Esophagus muscularis mucosa (tissue), 4 donors: ENCODE data around the gene CH25H.

Experiments
- EP300 ChIP-seq: sonication (generic); formaldehyde crosslinking; IDR thresholded peaks from one replicate; pipeline ENCODE4 v1.6.1; 2017; ENCODE audit warnings: antibody characterized with exemption
- POLR2A ChIP-seq: fragments of 450-650 bp; IDR thresholded peaks from one replicate; pipeline ENCODE4 v1.6.1; 2017; ENCODE audit warnings: antibody characterized with exemption, moderate library complexity, mild to moderate bottlenecking, low read depth
- TF ChIP-seq, protein P1 (sequence below), 3 experiments: fragments of 200-600 bp in 2 of 3; fragments of 450-650 bp in 1 of 3; sonication (generic) in 2 of 3; IDR thresholded peaks; one replicate each; pipeline ENCODE4 v1.5.1; 2017 to 2019; ENCODE audit warnings: antibody characterized with exemption in 3 of 3, mild to moderate bottlenecking in 2 of 3, moderate library complexity in 1 of 3

GRCh38 chr10:89189211-89189734 lies 17.8 kb downstream of the CH25H start:
- TF ChIP-seq, protein P1, sequence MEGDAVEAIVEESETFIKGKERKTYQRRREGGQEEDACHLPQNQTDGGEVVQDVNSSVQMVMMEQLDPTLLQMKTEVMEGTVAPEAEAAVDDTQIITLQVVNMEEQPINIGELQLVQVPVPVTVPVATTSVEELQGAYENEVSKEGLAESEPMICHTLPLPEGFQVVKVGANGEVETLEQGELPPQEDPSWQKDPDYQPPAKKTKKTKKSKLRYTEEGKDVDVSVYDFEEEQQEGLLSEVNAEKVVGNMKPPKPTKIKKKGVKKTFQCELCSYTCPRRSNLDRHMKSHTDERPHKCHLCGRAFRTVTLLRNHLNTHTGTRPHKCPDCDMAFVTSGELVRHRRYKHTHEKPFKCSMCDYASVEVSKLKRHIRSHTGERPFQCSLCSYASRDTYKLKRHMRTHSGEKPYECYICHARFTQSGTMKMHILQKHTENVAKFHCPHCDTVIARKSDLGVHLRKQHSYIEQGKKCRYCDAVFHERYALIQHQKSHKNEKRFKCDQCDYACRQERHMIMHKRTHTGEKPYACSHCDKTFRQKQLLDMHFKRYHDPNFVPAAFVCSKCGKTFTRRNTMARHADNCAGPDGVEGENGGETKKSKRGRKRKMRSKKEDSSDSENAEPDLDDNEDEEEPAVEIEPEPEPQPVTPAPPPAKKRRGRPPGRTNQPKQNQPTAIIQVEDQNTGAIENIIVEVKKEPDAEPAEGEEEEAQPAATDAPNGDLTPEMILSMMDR (IDR thresholded peaks at IDR 0.05): no peak
- no peak for TF ChIP-seq POLR2A
- TF ChIP-seq EP300: no peak
